Measurements from ENCODE around the gene TMEM235.

Gene TMEM235

GRCh38 chr17:78249818-78250806 is 18.7 kb downstream of the TMEM235 start:
- H3K36me3 ChIP-seq = no peaks in the 10 kb centered on the region
- peaks cover 0 to 15% (median 7%) of the 10 kb centered on the region in 4 donors for H3K4me1 ChIP-seq
- intact Hi-C loops (cut with DNase I; ENCODE audit: low total_unique reads) = loop anchor here (2.0 to 10.0 kb wide), 2 partner anchors 137 to 175 kb away; no protein-coding TSS in a partner anchor
- no peak for TF ChIP-seq CTCF (IDR thresholded peaks at IDR 0.05)
- H3K27ac ChIP-seq = no peak overlapping the region
- peaks cover 0 to 19% of the 10 kb centered on the region in 2 donors for H3K27me3 ChIP-seq
- no peak for DNase-seq
- no peaks in the 10 kb centered on the region for H3K9me3 ChIP-seq
- H3K4me3 ChIP-seq = no peak overlapping the region

- H3K4me1 ChIP-seq = peaks cover 0 to 15% (median 7%) of the 10 kb centered on the region in 4 donors
- intact Hi-C loops (cut with DNase I; ENCODE audit: low total_unique reads) = loop anchor here (10.0 kb wide), 1 partner anchor 174 kb away; no protein-coding TSS in a partner anchor
- TF ChIP-seq CTCF (IDR thresholded peaks at IDR 0.05) = peak; percentile 97 to 98
- H3K4me3 ChIP-seq = no peak overlapping the region
- no peaks in the 10 kb centered on the region for H3K36me3 ChIP-seq
- H3K9me3 ChIP-seq = no peaks in the 10 kb centered on the region
- DNase-seq = peak; percentile 67 to 84
- peaks cover 0 to 19% of the 10 kb centered on the region in 2 donors for H3K27me3 ChIP-seq
- H3K27ac ChIP-seq = no peak overlapping the region
These were observed 19.7 kb downstream of the TMEM235 start for GRCh38 chr17:78250891-78251772.

GRCh38 chr17:78251773-78252103 is 20.3 kb downstream of the TMEM235 start:
- no peaks in the 10 kb centered on the region for H3K9me3 ChIP-seq
- H3K27ac ChIP-seq = no peak overlapping the region
- no peaks in the 10 kb centered on the region for H3K36me3 ChIP-seq
- DNase-seq = no peak
- no peak for TF ChIP-seq CTCF (IDR thresholded peaks at IDR 0.05)
- H3K4me3 ChIP-seq = no peak overlapping the region
- peaks cover 0 to 15% (median 7%) of the 10 kb centered on the region in 4 donors for H3K4me1 ChIP-seq
- intact Hi-C loops (cut with DNase I; ENCODE audit: low total_unique reads) = loop anchor here (10.0 kb wide), 1 partner anchor 173 kb away; no protein-coding TSS in a partner anchor
- H3K27me3 ChIP-seq = peaks cover 0 to 23% of the 10 kb centered on the region in 2 donors

- Histone ChIP-seq H3K36me3 (no peaks in the 10 kb centered on the region), H3K4me1 (peaks cover 0 to 15% (median 7%) of the 10 kb centered on the region in 4 donors), H3K27ac (no peak overlapping the region), H3K4me3 (no peak overlapping the region), H3K27me3 (peaks cover 0 to 23% of the 10 kb centered on the region in 2 donors), H3K9me3 (no peaks in the 10 kb centered on the region)
- no peak for DNase-seq
- TF ChIP-seq CTCF (IDR thresholded peaks at IDR 0.05) = no peak
- intact Hi-C loops (cut with DNase I; ENCODE audit: low total_unique reads) = loop anchor here (10.0 kb wide), 1 partner anchor 173 kb away; no protein-coding TSS in a partner anchor
These were observed 20.7 kb downstream of the TMEM235 start for GRCh38 chr17:78252111-78252634.
